Stimulated activated CD8-positive, alpha-beta memory T cell treated with anti-CD3 and anti-CD28 coated beads, Interleukin-15, amount 100 ng/mL, for 4 hours (primary cell): ENCODE data around the gene CPA3.

ENCODE experiments used
- DNase-seq, 2 donors: peaks; one replicate each; pipeline ENCODE4 v3.0.0-alpha.2; 2020; ENCODE audit warnings: low read depth in 2 of 2

The CPA3 gene

DNA sequence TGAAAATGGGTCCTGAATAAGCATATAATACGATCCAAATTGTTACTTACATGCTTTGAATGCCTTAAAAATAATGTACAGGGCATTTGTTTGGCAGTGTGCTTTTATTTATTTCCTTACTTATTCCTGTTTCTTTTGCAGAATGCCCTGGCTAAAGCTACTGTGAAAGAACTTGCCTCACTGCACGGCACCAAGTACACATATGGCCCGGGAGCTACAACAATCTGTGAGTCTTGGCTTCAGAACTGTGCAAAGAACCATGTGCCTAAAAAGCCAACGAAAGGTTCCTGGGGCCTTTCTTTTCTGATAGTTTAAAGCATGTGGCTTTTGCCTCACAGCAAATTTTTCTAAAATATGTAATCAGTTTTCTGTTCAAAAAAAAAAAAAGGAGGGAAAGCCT lies 7.8 kb upstream of the CPA3 start:
- no peak for DNase-seq

DNA sequence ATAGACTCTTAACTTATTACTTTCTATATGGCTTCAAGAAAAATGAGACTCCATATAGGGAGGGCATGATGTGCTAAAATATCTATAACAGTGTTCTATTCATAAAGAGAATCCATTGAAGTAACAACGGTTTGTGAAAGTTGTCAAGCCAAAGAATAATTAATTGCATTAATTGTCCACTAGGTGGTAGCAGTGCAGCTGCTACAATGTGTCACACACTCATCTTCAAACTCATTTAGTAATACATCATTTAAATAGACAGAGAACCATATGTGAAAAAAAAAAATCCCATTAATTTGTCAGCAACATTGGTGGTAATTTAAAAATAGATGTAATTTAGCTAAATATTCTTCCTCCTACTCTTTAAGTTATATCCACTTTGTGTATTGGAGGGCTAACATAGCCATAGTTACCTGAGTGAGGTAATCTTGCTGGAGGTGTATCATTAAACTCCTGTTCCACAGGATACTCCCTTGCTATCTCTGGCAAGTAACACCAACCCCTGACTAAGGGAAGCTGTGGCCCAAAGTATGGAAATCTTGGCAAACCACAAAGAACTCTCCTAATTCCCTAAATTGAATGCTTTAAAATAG lies 3.7 kb upstream of the CPA3 start:
- no peak for DNase-seq

DNA sequence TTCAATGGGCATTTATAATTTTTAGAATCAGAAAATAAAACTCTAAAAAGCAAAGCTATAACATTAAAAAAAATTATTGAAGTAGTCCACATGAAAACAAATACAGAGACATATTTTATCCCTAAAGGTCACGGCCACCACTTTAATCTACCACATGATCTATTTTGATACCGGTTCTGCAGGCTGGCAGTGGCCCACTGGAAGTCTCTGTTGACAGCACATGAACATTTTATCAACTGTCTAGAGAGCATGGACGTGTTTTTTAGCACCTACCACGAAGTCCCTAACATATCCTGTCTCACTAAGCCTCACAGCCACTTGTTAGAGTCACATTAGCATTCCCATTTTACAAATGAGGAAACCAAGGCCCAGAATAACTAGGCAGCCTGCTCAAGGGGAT lies 1.8 kb upstream of the CPA3 start:
- no peak for DNase-seq

DNA sequence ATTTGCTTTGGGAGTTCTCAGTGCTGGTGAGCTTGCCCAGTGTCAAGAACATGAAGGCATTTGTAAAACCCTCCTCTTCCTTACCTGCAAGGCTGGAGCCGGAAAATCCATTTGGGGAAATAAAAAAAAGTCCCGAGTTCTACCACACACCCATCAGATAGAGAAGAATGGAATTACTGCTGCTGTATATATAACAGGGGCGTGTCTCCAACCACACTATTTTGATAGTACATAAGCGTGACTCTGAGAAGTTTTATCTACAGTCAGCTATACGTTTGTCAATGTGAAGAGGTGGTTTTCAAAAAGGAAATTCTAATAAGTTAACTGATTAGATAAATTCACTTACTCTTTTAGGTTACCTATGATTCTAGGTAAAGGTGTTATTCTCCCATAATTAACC lies 1.3 kb upstream of the CPA3 start:
- no peak for DNase-seq

DNA sequence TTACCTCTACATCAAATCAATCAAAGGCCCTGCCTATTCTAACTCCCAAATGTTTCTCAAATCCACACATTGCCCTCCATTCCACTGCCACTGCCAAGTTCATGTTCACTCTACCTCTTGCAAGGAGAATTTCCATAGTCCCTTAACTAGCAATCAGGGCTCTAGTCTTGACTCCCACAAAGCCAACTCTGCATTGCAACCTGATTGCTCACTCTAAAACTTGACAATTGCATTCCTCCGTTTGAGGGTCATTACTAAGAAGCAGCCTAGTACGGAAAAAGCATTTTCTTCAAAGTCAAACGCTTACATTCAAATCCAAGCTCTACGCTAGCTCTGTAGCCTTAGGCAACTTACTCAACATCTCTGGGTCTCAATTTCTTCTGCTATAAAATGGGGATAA lies 1.2 kb downstream of the CPA3 start:
- DNase-seq = no peak

DNA sequence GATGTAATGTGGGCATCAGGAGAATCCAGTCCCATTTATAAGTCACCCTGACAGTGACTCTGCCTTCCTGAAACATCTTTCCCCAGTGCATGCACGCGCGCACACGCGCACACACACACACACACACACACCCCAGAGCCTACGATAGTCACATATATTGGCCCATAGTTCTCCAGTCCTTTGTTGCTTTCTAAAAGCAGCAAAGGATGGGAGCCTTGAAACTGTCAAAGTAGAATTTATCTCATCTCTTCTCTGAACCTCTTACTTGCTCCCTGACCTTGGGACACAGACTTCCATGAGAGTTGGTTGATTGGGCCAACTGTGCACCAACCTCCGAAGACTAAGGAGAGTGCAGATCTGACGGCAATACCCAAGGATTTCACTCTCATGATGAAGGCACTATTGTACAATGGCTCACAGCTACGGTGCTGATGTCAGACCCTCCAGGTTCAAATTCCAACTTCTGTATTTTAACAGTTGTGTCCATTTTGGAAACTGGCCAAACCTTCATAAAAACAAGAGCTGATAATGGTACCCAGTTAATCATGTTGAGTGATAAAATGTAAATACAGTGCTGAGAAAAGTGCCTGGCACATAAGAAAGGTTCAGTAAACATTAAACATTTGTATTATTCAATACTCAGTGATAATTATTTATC lies 8.3 kb downstream of the CPA3 start:
- no peak for DNase-seq

DNA sequence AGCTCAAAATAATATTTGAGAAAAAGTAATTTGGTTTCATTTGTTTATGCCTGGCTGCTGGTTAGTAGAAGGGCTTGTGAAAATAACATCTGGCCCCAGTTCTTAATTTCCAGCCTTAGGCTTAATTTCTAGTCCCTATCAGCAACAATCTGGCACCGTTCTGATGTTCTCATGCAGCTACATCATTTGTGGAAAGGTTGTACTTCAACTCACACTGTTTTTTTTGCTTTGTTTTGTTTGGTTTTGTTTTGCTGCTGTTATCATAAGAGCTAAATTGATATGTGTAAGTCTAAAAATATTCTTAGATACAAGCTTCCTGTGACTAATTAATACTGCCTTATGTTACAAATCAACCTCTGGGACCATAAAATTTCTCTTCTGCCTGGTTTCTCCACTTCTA lies 8.9 kb downstream of the CPA3 start:
- DNase-seq = no peak

DNA sequence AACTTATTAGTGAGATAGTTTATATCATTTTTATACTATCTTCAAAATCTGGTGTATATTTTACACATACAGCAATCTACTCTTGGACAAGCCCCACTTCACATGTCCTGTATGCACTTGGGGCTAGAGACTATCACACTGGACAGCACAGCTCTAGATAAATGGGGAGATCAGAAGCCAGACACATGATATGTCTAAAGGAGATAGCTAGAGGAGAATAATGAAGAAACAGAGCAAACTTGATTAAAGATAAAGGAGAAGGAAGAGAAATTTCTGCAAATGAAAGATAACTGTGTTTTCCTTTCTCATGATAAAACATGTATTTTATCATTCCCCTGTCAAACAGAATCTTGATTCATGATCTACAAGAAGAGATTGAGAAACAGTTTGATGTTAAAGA lies 13.0 kb downstream of the CPA3 start:
- no peak for DNase-seq

DNA sequence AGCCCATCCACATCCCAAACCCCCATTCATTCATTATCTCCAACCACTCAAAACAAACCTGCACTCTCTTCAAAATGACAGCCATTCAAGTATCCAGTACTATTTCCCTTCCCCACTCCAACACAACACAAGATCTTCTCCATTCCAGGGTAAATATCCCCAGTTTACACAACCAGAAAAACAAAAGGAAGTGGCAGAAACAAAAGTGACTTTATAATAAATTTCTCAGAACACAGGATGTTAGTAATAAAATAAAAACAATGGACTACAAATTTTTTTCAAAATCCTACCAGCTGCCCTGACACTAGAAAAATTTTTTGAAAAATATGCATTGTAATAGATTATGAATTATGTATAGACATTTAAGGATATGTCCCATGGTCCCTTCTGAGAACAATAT lies 14.2 kb downstream of the CPA3 start:
- no peak for DNase-seq

DNA sequence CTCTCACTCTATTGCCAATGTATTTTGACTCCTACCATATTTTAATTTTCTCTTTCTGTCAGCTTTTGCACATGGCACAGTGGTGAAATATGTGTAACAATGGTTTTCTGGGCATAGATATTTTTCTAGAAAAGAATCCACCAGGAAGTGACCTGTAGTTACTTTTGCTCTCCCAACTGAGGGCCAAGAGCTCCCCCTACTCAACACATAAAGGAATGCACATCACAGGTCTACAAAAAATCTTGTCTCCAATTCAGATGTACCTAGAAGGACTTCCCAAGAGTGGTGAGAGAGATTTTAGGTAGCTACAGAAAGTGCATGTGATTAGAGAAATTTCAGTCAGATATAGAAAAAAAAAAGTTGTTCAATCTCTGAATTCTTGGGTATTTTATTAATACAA lies 15.6 kb downstream of the CPA3 start:
- no peak for DNase-seq

DNA sequence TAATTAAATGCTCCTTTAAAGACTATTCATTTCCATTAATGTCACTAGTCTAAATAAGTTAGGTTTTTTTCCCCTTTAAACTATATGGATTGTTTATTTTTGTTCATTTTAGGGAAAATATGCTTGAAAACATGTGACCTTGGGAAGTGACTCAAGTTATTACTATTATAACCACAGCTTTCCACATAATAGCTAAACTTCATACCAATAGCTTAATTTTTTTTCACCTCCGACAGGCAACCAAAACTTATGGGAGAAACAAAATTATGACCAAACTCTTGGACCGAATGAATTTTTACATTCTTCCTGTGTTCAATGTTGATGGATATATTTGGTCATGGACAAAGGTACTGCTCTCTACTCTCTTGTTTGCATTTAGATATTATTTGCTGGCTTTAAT lies 16.2 kb downstream of the CPA3 start:
- no peak for DNase-seq

DNA sequence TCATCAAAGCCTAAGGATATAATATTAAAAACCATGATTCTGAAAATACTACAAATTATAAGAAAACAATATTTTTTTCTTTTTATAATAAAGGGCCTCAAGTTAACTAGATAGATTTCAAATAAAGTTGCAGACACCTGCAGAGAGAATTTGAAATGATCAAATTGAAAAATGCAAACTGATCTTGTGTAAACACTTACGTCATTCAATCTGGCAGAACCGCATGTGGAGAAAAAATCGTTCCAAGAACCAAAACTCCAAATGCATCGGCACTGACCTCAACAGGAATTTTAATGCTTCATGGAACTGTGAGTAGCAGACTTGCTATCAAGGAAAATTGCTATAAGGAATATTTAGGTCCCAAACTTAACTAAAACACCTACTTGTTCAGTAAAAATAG lies 17.2 kb downstream of the CPA3 start:
- no peak for DNase-seq

DNA sequence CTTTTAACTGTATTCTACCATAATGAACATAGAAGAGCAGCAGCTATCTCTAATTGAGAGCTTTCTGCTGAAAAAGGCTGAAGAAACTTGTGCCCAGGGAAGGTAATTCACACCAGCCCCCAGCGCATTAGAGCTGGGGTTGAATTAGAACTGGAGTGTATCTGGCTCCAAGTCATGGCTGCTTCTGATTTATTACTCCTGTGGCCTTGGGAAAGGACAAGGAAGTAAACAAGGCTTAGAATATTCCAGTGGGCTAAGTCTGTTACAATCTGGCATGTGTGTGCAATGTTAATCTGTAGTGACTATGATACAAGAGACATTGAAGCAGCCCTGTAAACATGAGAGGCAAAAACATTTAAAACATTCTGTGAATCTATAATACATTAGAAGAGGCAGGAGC lies 18.1 kb downstream of the CPA3 start:
- no peak for DNase-seq

DNA sequence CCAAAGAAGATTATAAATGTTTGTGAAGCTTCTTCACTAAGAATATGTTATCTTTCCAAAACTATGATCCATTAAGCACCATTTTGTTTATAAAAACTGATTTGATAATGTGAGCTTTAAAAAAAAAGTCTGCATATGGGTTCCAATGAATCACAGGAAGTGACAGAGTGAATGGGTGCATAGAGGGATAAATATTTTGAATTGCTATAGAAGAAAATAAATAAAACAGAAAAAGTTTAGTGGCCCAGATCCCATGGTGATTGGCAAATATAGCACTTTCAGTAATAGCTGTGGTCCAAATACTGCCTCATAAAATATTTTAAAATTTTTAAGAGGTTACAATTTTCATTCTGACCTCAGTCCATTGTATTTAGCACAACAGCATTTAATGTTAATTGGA lies 19.2 kb downstream of the CPA3 start:
- DNase-seq = no peak

DNA sequence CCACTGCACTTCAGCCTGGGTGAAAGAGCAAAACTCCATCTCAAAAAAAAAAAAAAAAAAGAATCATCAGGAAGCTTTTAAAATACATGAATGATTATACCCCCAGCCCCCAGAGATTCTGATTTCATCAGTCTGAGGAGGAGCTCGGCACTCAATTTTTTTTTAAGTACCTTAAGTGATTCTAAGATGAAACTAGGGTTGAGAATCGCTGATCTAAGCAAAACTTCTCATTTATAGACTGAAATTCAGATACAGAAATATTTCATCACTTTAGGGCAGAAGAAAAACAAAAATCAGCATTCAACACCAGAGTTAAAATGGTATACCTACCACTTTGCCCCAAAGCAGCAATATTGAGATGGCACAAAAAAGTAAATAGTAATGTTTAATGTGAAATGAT lies 24.7 kb downstream of the CPA3 start:
- DNase-seq = no peak

DNA sequence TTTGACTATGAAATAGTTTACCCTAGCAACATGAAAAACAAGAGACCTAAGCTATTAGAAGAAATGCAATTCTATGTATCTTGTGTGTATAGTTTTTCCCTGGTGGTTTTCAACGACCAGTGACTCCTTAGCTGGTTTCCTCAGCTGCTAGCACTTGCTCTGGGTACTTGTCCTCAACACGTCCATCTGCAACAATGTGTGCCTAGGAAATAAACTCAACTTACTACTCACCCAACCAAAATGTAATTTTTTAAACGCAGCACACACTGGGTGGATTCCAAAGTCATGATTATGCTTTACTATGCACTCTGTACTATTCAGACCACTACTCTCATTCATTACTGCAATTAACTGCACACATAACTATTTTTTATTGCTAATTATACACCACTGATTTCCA lies 31.0 kb downstream of the CPA3 start:
- no peak for DNase-seq

DNA sequence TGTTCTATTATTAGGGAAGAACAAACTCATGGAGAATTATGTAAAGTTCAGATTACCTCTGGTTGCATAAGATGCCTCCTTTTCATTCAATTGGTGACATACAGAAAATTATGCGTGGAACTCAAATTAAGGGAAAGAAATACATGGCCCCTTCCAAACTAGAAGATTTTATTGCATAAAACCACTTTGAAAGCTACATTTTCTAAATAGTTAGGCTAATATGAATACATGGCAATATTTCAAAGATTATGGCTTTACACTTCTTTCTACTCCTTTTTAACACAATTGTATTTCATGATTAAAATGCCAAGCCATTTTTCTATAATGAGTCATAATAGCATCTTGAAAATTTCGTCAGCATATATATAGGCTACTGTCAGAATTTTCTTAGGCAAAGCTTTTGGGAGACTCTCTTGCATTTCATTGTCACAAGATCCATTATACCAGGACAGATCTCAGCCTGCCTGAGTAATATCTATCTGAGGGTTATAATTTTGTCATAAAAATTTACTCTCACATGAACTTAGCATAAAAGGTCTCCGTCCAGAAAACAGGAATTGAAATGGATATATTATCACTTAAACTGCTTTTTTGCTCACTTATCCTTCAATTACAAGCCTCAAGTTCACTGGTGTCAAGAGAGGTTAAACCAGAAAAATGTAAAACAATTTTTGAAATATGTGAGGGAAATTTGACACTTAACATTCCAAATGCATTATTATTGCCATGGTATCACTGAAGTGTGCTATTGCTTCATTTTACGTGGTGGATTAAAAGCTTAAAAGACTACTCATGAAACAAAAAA lies 37.1 kb downstream of the CPA3 start:
- DNase-seq = no peak

DNA sequence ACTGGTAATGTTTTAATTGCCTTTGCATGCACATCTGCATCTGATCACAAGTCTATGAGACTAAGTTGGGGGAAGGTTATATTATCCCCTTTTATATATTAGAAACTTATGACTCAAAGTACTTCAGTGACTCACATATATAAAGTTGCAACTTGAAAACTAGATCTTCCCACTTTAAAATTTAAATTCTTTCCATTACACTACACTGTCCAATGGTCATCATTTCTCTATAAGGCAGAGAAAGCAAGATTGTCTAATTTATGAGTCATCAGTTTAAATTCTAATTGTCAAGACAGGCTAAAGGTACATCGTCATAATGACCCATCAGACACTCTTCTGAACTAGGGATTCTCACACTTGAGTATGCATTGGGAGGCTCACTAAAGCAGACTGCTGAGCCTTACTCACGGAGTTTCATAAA lies 37.9 kb downstream of the CPA3 start:
- DNase-seq = no peak

DNA sequence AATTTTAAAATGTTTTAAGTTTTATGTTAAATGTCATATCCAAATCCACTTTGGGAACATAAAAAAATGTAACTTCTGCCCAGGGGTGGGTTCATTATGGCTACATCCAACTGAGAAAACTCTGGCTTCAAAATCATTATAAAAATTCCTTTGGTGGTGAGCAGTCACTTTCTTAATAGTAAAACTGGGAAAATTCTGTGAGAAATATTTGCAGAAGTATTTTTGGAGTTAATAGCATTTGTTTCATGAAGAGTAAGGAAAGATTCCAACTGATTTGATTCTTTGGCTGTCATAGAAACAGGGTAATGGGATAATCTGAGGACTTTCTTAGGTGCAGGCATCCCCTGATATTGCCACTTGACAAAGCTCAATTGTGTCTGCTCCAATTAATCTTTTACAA lies 38.8 kb downstream of the CPA3 start:
- DNase-seq = no peak

DNA sequence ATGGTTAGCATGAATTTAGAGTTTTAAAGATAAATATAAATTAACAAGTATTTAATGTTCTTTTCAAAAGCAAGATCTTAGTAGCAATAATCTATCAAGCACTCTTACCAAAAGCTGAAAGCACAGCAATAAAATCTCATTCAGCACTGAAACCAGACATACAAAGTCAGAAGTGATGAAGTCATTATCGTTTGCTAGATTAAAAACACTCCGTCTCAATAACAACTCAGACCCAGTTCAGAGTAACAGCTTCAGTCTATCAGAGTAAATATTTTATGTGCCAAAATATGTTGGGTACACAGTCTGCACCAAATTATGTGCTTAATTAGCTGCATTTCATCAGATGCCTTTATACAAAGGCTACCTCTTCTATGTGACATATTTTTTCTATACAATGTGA lies 41.6 kb downstream of the CPA3 start:
- no peak for DNase-seq

DNA sequence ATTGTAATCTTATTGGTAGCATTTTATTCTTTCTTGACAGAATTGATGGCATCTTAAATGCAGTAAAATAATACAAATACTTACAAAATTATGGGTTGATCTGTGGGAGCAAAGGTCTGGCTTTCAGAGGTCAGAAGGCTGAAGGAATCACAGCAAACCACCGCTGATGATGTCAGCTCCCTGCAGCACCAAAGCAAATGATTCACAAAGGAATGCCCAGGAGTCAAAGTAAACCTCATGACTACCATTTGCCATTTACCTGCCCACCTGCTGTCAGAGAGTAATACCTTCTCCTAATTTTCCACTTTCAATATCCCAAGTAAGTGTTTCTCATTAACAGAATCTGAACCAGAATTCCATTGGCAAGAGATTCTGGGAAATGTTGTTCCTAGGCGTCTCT lies 46.1 kb downstream of the CPA3 start:
- DNase-seq = no peak

DNA sequence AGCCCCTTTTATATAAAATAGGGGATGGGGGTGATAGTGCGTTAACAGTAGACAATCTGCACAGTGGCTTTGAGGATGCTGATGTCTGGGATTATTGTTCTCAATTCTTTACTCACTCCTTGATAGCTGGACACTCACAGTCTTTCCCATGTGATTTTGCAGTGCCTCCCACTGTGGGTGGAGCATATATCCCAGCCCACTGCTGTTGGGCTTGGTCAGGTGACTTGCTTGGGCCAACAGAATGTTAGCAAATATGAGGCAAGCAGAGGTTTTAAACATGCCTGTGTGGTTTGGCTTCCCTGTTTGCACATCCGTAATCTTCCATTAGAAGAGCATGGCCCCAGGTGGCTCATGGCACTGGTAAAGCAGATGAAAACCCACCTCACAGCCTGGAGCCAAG lies 46.5 kb downstream of the CPA3 start:
- DNase-seq = no peak

DNA sequence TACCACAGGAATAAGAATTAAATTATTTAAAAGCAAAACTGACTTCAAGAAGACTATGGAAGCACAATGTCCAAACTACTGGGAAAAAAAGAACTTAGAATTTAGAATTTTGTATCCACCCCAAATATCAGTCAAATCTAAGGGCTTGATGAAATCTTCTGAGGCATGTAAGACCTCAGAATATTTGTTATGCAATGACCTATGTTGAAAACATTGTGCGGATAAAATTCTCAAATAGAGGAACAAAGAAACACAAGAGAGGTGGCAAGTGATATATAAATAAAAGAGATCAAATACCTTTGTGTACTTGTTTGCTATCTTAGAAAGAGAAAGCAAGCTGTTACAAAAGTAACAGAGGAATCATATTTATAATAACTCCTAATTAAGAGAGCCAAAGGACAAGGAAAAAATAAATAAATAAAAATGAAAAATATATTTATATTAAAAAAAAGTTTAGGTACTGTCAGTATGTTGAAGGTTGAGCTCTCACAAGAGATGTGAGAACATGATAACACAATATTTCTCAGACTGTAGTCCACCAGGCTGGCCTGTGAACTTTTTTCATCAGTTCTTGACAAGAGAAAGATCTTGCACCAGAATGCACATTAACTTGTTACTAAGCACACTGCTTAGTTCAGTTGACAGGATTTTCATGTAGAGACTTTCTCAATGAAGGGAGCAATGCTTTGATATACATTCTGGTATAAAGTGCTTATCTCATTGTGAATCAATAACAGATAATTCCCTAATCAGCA lies 50.0 kb downstream of the CPA3 start:
- DNase-seq = no peak
